Measurements from ENCODE around the gene MINDY4. TPM values are rescaled to one million over a fixed set of nuclear protein-coding genes. Genes with fewer than 3 reads are reported as not detected.

The MINDY4 gene
- total and polyA plus RNA-seq, 2 donors (not counting 1 experiment from before 2014, with no cell fraction given) = 6.1 to 6.3 TPM

GRCh38 chr7:30723776-30724175 lies 47.4 kb upstream of the MINDY4 start:
- no peaks in the 10 kb centered on the region for H4K20me1 ChIP-seq (ENCODE audit: control insufficient read depth, extremely low read depth, insufficient read depth, low read length)
- no peaks in the 10 kb centered on the region for H3K79me2 ChIP-seq (ENCODE audit: control insufficient read depth, insufficient read depth, low read length)
- H3K27ac ChIP-seq (ENCODE audit: insufficient read depth, low read length) = no peak overlapping the region
- H3K9ac ChIP-seq (ENCODE audit: insufficient read depth, low read length) = no peak overlapping the region
- no peak for TF ChIP-seq CTCF (conservative IDR thresholded peaks at IDR 0.05 in 1 of 2, IDR thresholded peaks at IDR 0.05 in 1 of 2; ENCODE audit: low read depth in 1 of 2, low read length in 2 of 2)
- TF ChIP-seq EZH2 (IDR thresholded peaks at IDR 0.05; ENCODE audit: low read length, missing control alignments) = no peak
- H2AFZ ChIP-seq (ENCODE audit: low read length) = no peak overlapping the region
- no peak overlapping the region for H3K4me3 ChIP-seq (replicated peaks in 1 of 4; ENCODE audit: control extremely low read depth in 1 of 4, insufficient read depth in 1 of 4, low read depth in 3 of 4, low read length in 4 of 4)
- DNase-seq (ENCODE audit: low read depth in 2 of 2) = no peak
- no peaks in the 10 kb centered on the region for H3K9me3 ChIP-seq (ENCODE audit: control insufficient read depth, insufficient read depth, low read depth, low read length)
- H3K27me3 ChIP-seq (ENCODE audit: control insufficient read depth, insufficient read depth, low read length) = peaks cover 6% of the 10 kb centered on the region
- no peaks in the 10 kb centered on the region for H3K36me3 ChIP-seq (ENCODE audit: control insufficient read depth, insufficient read depth, low read length)
- no peak overlapping the region for H3K4me2 ChIP-seq (ENCODE audit: extremely low read depth, insufficient read depth, low read length)
- no peaks in the 10 kb centered on the region for H3K4me1 ChIP-seq (ENCODE audit: control insufficient read depth, extremely low read depth, insufficient read depth, low read length)

- DNase-seq (ENCODE audit: low read depth in 2 of 2) = no peak
- no peak for TF ChIP-seq EZH2 (IDR thresholded peaks at IDR 0.05; ENCODE audit: low read length, missing control alignments)
- TF ChIP-seq CTCF (conservative IDR thresholded peaks at IDR 0.05 in 1 of 2, IDR thresholded peaks at IDR 0.05 in 1 of 2; ENCODE audit: low read depth in 1 of 2, low read length in 2 of 2) = no peak
- Histone ChIP-seq H3K27me3 (ENCODE audit: control insufficient read depth, insufficient read depth, low read length) (peaks cover 16% of the 10 kb centered on the region), H3K4me3 (replicated peaks in 1 of 4; ENCODE audit: control extremely low read depth in 1 of 4, insufficient read depth in 1 of 4, low read depth in 3 of 4, low read length in 4 of 4) (no peak overlapping the region), H3K9ac (ENCODE audit: insufficient read depth, low read length) (no peak overlapping the region), H3K27ac (ENCODE audit: insufficient read depth, low read length) (no peak overlapping the region), H3K9me3 (ENCODE audit: control insufficient read depth, insufficient read depth, low read depth, low read length) (no peaks in the 10 kb centered on the region), H3K4me2 (ENCODE audit: extremely low read depth, insufficient read depth, low read length) (no peak overlapping the region), H3K4me1 (ENCODE audit: control insufficient read depth, extremely low read depth, insufficient read depth, low read length) (no peaks in the 10 kb centered on the region), H4K20me1 (ENCODE audit: control insufficient read depth, extremely low read depth, insufficient read depth, low read length) (no peaks in the 10 kb centered on the region), H2AFZ (ENCODE audit: low read length) (no peak overlapping the region), H3K79me2 (ENCODE audit: control insufficient read depth, insufficient read depth, low read length) (no peaks in the 10 kb centered on the region), H3K36me3 (ENCODE audit: control insufficient read depth, insufficient read depth, low read length) (no peaks in the 10 kb centered on the region)
These were observed 44.8 kb upstream of the MINDY4 start for GRCh38 chr7:30726296-30727006.

GRCh38 chr7:30727061-30727945 lies 43.9 kb upstream of the MINDY4 start:
- Histone ChIP-seq H3K27me3 (ENCODE audit: control insufficient read depth, insufficient read depth, low read length) (peaks cover 16% of the 10 kb centered on the region), H3K4me3 (replicated peaks in 1 of 4; ENCODE audit: control extremely low read depth in 1 of 4, insufficient read depth in 1 of 4, low read depth in 3 of 4, low read length in 4 of 4) (no peak overlapping the region), H3K4me1 (ENCODE audit: control insufficient read depth, extremely low read depth, insufficient read depth, low read length) (no peaks in the 10 kb centered on the region), H3K9me3 (ENCODE audit: control insufficient read depth, insufficient read depth, low read depth, low read length) (no peaks in the 10 kb centered on the region), H3K9ac (ENCODE audit: insufficient read depth, low read length) (no peak overlapping the region), H2AFZ (ENCODE audit: low read length) (no peak overlapping the region), H3K4me2 (ENCODE audit: extremely low read depth, insufficient read depth, low read length) (no peak overlapping the region), H4K20me1 (ENCODE audit: control insufficient read depth, extremely low read depth, insufficient read depth, low read length) (no peaks in the 10 kb centered on the region), H3K79me2 (ENCODE audit: control insufficient read depth, insufficient read depth, low read length) (no peaks in the 10 kb centered on the region), H3K27ac (ENCODE audit: insufficient read depth, low read length) (no peak overlapping the region), H3K36me3 (ENCODE audit: control insufficient read depth, insufficient read depth, low read length) (no peaks in the 10 kb centered on the region)
- DNase-seq (ENCODE audit: low read depth in 2 of 2) = no peak
- TF ChIP-seq EZH2 (IDR thresholded peaks at IDR 0.05; ENCODE audit: low read length, missing control alignments) (no peak), CTCF (conservative IDR thresholded peaks at IDR 0.05 in 1 of 2, IDR thresholded peaks at IDR 0.05 in 1 of 2; ENCODE audit: low read depth in 1 of 2, low read length in 2 of 2) (no peak)
